Stimulated activated CD4-positive, alpha-beta T cell treated with anti-CD3 and anti-CD28 coated beads, Interleukin-12 subunit alpha, Interleukin-12 subunit beta, amount 100 ng/mL, for 24 hours (primary cell): Measurements from ENCODE around the gene MORN2.
"Not testable (repeated sequence)": the region's sequence is repeated elsewhere in the genome, so short reads cannot be mapped to it uniquely, and the experiment has no call there.

Source experiments
- DNase-seq, 2 experiments: peaks; one replicate each; pipeline ENCODE4 v3.0.0-alpha.2; 2020; ENCODE audit warnings: low read depth in 2 of 2

MORN2 gene

DNA sequence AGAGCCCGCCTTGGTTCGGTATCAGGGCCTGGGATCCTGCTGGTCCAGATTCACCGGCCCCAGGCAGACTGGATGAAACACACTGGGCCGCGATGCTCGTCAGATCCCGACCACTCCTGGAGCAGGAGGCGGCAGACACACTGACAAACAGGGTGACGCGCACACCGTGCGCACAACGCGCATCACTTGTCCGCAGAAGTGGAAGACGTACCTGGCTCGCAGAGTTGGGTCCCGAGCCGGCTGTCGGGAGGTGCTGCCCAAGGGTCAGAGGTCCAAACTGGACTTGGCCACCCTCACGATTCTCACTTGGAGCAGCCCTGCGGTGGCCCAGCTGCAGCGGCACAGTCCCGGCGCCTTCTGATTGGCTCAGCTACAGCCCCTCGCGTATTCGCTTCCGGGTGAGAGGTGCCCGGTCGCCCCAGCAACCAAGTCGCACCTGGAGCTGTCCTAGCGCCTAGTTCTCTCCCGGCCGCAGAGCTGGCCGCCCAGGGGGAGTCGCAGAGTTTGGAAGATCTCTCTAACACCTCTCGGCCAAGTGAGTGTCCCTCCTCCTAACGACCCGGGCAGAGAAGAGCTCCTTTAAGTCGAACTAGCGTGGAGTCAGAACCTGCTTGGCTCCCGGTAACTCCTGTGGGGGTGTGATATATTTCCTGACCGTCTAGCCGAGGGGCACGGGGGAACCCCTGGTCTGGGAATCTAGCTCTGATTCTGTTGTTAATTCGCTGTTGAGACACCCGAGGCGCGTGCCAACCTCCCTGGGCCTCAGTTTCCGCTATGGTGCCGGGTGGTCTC, at the start of gene MORN2, which contains the start of gene DHX57:
MORN2 (plus strand) TSS at position 401 of the 792 bp plus-strand sequence.
DHX57 (minus strand) TSS at position 359 of the 792 bp plus-strand sequence. CDS start 7,529 bp downstream, outside the sequence.
- DNase-seq, result peak; percentile 62 to 72

DNA sequence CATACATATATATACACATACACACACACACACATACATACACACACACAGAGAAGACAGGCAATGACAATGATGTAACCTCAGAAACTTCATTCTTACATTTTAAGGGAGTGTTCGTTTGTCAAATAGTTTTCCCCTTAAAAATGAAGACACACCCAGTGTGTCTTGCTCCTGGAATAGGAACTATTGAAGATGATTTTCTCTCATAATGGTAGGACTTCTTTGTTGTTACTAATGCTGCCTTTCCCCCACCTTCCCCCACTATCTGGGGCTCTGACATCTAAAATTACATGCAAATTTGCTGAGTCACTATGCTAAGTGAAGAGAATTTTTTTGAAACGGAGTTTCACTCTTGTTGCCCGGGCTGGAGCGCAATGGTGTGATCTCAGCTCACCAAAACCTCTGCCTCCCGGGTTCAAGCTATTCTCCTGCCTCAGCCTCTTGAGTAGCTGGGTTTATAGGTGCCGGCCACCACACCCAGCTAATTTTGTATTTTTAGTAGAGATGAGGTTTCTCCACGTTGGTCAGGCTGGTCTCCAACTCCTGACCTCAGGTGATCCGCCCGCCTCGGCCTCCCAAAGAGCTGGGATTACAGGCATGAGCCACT, 48.1 kb upstream of the MORN2 start:
- DNase-seq, result not testable (repeated sequence)

DNA sequence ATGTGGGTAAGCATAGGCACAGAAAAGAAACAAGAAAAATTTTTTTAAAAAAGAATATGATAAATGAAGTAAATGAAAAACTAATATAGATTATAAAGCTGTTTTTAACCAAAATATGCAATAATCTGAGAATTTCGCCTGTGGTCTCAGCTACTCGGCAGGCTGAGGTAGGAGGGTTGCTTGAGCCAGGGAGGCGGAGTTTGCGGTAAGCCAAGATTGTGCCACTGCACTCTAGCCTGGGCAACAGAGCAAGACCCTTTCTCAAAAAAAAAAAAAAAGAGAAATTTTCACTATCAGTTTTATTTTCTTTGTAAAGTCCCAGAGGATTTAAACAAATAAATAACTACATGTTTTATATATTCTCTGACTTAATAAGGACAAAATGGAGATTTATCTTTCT, 47.3 kb upstream of the MORN2 start:
- no peak for DNase-seq

DNA sequence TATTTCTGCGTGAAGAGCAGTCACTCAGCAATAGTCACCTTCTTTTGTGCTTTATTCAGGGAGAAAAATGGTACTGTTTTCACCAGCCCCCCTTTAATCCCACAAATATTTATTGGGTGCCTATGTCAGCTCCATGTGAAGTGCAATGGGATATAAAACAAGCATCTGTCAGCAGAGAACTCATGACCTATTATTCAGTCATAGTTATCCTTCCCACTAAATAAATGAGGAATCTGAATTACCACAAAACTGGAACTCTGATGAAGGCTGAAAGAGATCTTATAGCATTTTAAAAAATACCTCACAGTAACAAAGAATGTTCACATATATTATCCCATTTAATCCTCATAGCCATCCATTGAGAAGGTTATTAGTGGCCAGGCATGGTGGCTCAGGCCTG, 45.8 kb upstream of the MORN2 start:
- DNase-seq, result no peak

DNA sequence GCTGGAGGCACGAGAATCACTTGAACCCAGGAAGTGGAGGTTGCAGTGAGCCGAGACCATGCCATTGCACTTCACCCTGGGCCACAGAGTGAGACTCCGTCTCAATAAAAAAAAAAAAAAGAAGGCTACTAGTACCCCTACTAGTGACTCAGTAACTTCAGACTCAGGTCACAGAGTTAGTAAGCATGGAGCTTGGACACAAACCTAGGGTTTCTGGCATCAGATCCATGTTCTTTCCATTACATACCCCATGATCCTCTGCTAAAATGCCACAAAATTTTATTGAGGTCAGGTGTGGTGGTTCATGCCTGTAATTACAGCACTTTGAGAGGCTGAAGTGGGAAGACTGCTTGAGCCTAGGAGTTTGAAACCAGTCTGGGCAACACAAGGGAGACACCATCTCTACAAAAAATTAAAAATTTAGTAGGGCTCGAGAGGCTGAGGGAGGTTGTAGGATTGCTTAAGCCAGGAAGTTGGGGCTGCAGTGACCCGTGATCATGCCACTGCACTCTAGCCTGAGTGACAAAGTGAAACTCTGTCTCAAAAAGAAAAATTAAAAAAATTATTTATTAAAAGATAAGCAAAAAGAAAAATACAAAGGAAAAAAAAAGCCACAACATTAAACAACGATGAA, 45.1 kb upstream of the MORN2 start:
- DNase-seq, result no peak

DNA sequence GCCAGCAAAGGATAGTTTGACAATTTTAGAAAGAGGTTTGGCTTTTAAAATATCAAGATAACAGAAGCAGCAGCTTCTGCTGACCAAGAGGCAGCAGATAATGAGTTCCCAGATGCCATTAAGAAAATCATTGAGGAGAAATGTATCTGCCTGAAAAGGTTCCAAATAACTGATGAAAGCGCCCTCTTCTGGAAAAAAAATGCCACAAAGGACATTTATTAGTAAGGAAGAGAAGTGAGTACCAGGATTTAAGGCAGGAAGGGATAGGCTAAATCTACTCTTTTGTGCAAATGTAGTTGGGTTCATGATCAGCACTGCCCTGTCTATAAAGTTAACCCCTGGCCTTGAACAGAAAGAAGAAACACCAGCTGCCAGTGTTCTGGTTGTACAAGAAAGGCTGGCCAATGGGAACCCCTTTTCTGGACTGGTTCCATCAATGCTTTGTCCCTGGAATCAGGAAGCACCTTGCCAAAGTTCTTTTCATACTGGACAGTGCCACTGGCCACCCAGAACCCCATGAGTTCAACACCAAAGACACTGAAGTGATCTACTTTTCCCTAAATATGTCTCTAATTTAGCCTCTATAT, 40.7 kb upstream of the MORN2 start:
- DNase-seq, result no peak

DNA sequence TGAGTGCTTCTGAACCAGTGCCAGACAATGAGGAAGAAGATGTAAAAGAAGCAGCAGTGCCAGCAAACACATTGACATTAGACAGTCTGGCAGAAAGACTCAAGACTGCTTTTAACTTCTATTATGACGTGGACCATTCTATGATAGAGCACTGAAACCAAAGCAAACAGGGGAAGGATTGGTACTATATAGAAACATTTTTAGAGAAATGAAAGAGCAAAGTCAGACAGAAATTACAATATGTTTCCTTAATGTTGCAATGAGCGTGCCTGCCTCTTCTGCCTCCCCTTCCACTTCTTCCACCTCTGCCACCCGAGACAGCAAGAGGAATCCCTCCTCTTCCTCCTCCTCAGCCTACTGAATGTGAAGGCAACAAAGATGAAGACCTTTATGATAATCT, 39.8 kb upstream of the MORN2 start:
- DNase-seq, result no peak

DNA sequence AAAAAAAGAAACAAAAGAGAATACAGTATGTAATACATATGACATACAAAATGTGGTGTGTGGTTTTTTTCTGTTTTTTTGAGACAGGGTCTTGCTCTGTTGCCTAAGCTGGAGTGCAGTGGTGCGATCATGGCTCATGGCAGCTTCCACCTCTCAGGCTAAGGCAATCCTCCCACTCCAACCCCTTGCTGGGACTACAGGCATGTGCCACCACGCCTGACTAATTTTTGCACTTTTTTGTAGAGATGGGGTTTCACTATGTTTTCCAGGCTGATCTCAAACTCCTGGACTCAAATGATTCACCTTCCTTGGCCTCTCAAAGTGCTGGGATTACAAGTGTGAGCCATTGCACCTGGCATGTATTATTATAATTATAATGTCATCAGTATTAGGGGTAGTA, 39.0 kb upstream of the MORN2 start:
- no peak for DNase-seq

DNA sequence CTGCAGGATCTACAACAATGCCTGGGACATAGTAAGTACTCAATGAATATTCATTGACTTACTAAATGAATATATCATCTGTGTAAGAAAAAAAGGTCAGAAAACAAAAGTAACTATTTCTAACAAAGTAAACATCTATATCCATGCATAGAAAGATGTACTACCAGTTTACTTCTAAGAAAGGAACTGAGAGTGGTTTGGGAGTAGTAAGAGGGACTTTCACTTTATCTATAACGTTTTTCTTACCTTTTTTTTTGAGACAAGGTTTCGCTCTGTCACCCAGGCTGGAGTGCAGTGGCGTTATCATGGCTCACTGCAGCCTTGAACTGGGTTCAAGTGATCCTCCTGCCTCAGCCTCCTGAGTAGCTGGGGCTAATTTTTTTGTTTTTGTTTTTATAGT, 25.7 kb upstream of the MORN2 start:
- DNase-seq, result no peak

DNA sequence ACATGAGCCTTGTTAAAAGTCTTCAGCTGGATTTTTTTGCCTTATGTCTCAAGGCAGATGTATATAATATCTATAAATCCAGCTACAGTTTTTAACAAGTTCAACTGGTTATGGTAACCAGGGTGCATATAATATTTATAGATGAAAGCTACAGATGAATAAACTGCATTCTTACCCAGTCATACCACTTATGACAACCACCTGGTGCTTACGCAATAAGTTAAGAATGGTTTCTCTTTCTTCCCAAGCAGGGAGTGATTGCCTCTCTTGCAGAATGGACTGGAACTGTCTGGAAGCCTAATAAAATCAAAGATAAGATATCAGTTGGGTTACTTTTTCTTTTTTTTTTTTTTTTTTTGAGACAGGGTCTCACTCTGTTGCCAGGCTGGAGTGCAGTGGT, 19.6 kb upstream of the MORN2 start:
- no peak for DNase-seq

DNA sequence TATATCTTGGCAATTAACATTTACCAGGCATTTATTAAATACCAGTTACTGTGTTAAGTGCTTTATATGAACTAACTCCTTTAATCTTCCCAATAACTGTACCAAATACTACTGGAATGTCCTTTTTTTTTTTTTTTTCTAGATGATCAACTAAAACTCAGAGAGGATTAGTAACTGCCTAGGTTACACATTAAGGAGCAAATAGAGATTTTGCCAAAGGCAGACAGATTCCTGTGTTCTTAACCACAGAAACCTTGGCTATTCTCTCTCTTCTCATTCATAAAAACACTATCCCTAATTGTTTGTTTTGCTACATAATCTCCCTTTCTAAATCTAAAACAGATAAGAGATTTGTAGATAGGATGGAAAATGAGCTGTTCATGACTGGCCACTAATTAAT, 13.3 kb upstream of the MORN2 start:
- no peak for DNase-seq

DNA sequence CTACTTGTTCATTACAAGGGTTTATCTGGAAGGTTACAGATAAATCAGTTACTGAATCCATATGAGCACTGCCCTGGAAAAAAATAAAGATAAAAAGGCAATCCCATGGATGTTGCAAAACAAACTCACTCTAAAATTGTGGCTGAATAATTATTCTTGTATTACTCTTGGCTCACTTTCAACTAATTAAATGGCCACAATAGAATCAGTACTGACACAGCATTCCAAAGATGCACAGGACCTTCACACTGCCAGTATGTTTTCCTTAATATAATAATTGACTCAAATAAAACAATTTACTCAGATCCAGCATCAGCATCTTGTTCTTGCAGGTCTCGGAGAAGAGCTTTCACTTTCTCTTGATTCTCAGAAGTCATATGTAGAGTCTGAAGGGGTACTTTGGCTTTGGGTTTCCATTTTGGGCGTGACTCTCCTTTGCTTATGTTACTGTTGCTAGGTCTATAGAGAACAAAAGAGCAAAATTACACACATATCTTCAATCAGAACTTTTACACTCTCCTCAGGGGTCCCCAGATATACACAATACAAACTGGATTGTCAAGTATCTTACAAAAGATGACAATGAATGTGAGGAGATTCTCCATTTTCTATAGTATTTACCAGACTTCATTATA, 12.6 kb upstream of the MORN2 start:
- DNase-seq, result no peak

DNA sequence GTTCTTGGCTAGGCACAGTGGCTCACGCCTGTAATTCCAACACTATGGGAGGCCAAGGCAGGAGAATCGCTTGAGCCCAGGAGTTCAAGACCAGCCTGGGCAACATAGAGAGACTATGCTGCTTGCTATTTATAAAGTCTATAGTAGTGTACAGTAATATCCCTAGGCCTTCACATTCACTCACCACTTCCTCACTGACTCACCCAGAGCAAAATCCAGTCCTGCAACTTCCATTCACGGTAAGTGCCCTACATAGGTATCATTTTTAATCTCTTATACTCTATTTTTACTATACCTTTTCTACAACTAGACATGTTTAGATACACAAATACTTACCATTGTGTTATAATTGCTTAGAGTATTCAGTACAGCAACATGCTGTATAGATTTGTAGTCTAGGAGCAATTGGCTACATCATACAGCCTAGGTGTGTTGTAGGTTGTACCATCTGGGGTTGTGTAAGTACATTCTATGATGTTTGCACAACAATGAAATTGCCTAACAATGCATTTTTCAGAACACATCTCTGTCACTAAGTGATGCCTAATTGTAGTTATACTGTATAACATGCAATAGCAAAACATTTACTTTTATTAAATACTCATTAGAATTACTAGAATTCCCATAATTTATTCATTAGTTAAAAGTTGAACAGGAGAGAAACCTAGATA, 8.9 kb upstream of the MORN2 start:
- DNase-seq, result no peak

DNA sequence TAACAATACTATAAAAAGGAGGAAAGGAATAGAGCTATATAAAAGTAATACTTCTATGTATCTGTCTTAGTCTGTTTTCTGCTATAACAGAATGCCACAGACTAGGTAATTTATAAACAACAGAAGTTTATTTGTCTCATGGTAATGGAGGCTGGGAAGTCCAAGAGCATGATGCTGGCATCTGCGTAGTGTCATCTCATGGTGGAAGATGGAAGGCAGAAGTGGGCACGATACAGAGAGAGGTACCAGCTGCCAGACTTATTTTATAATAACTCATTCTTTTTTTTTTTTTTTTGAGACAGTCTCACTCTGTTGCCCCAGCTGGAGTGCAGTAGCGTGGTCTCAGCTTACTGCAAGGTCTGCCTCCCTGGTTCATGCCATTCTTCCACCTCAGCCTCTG, 4.3 kb upstream of the MORN2 start:
- DNase-seq, result no peak

DNA sequence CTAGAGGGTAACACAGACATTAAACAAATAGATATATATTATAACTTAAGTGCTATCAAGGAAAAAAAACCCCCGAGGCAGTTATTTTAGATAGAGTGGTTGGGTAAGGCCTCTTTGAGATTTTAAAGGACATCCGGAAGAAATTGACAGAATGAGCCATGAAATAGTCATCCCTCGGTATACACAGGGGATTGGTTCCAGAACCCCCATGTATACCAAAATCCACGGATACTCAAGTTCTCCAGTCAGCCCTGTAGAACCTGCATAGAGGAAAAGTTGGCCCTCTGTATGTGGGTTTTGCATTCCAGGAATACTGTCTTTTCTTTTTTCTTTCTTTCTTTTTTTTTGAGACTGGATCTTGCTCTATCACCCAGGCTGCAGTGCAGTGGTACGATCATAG, 2.0 kb upstream of the MORN2 start:
- no peak for DNase-seq

DNA sequence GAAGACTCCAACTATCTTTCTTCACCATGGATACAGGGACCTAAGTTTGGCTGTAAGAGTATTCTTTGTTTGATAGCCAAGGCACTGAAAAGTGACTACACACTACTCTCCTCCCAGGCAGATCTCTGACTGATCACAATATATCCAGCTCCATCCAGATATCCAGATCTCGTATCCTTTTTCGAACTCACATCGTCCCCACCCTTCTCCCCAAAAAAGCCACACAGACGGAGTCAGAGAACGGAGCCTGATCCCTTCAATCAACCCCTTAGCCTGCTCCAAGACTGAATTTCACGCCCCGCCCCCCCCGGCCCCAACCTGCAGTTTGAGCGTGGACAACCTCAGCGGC, 575 bp upstream of the MORN2 start:
- DNase-seq, result no peak

DNA sequence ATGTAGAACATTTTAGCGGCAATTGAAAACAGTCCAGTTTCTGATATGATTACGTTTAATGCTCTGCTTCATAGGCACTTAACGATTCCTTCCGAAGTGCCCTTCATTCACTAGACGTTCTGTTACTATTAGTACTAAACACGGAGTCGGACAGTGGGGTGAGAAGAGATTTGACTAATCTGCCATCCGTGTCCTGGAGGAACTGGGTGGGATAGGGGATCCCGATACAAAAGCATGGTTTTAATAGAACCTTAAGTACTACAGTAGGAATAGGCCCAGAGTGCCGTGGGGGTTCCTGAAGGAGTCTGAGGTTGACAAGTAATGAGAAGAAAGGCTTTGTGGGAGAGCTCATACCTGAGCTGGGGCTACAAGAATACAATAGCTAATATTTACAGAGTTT, 631 bp downstream of the MORN2 start:
- DNase-seq, result no peak

DNA sequence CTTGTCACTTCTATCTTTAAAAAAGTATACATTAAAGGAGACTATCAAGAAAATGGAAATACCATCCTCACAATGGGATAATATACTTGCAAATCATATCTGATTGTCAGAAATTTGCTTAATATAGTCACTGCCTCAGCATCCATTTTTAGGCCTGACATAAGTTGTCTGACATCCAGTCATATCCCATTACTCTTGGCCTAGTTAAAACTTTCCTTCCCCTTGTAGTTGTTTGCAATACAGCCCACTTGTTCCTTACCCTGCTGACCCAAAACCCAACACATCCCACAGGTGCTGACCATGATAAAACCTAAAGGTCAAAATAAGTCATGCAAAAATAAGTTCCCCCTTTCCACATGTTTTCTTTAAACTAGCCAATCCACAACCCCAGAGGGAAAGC, 10.3 kb downstream of the MORN2 start:
- no peak for DNase-seq

DNA sequence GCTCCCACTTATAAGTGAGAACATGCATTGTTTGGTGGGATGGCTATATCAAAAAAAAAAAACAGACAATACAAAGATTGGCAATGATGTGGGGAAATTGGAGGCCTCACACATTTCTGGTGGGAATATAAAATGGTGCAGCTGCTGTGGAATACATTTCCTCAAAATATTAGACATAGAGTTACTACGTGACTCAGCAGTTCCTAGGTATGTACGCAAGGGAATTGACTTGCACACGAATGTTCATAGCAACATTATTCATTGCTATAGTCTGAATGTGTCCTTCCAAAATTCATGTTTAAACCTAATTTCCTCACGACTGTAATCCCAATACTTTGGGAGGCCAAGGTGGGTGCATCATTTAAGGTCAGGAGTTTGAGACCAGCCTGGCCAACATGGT, 11.6 kb downstream of the MORN2 start:
- DNase-seq, result no peak

DNA sequence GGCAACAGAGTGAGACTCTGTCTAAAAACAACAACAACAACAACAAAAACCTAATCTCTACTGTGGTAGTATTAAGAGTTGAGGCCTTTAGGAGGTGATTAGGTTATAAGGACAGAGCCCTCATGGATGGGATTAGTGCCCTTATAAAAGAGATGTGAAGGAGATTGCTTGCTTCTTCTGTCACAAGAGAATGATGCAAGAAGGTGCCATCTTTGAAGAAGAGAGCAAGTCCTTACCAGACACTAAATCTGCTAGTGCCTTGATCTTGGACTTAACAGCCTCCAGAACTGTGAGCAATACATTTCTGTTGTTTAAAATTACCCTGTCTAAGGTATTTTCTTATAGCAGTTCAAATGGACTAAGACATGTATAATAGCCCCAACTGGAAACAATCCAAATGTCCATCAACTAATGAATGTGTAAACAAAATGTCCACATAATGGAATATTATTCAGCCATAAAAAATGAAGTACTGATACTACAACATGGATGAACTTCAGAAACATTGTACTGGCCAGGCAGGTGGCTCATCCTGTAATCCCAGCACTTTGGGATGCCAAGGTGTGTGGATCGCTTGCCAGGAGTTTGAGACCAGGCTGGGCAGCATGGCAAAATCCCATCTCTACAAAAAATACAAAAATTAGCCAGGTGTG, 12.3 kb downstream of the MORN2 start:
- no peak for DNase-seq

DNA sequence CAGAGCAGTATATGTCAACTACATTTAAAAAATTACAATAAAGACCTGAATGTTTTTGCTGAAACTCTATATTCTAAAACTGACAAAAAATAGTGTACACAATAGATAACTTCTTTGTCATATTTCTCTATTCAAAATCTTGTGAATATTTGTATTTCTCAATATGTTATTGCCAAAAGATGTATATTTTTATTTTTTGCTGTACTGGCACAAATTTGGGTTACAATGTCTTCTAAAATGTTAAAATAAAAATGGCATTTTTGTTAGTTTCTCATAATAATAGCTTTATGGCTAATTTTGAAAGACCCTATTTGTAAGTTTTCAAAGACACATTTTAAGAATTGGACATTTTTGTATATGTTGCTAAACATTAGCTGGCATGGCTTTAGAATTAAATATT, 13.3 kb downstream of the MORN2 start:
- no peak for DNase-seq
